Placental pericyte (primary cell): Measurements from ENCODE around the gene AMER1. TPM values are rescaled to one million over a fixed set of nuclear protein-coding genes. Genes with fewer than 3 reads are reported as not detected.

ENCODE experiments used
- small RNA-seq: library from RNA; depleted of rRNA; stranded (forward); fragments of <200 nt; gene quantifications from one replicate; pipeline ENCODE3, GENCODE V24; 2012; ENCODE audit warnings: low replicate concordance
- total RNA-seq: library from RNA; depleted of rRNA; stranded (reverse); fragments of >200 nt; gene quantifications from 2 replicates; pipeline ENCODE4 v1.2.3, GENCODE V29; 2012

The AMER1 gene
- 1.5 and 2.3 TPM in 2 replicates for total RNA-seq

DNA sequence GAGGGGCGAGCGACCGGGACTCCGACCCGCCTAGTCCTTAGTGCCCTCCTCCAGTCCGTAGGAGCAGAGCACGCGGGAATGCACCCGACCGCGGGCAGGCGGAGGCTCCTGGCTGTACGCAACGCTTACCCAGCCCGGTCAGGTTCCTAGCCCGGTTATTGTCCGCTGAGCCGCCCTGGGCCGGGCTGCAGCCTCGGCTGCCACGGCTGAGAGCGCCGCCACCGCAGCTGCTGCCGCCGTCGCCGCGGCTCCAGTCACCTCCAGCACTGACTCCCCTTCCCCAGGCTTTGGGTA is at the start of gene AMER1:
Gene AMER1, minus strand, starts transcription at position 268 of the 294 bp plus-strand sequence. CDS start 12,422 bp downstream, outside the sequence.

DNA sequence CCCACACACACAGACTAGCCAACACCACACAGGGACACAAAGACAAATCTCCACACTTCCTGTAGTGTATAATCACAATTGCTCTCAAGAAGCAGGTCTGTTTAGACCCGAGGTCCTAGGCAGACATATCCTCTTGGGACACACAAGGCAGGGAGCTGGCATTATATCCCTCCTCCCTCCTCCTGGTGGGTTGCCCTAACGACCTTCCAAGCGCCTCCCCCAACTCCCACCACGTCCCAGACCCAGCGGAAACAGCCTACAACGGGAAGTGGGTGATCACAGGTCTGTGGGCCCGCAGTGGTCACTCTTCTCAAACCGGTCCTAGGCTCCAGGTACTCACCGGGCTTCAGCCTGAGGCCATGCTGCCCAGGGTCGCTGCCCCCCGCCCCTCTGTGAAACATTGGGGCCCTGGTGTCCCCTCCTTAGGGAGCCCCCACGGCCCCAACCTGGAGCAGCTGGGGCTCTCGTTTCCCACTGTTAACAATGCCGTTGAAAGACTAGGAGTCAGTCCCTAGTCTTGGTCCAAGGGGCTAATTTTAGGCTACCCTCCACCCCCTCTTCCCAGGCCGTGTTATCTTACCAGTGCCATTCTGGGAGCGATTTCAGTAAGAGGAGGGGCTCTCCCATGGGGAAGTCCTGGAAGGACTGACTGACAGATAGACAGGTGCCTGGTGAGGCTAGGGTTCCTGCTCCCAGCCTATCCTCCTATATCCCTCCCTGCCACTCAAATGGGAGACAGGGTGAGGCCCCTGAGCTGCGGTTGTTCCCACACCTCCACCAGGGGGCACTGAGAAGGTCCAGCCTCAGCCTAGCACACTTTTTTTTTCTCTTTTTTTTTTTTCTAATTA is 24.8 kb upstream of the AMER1 start, which contains the start of gene ASB12:
Gene ASB12, minus strand, starts transcription at position 485 of the 848 bp plus-strand sequence. CDS start 4,957 bp downstream, outside the sequence.

Small RNAs within 50 kb of the gene (small RNA-seq; reads per million reads assigned to genes)
- gene RN7SL799P = not detected

Other genes with a start within 250 kb of the AMER1 start
- not detected in 2 replicates for gene ASB12, start 24.9 kb upstream of the AMER1 start, total RNA-seq
- not detected in 2 replicates for gene MTMR8, start 189.7 kb upstream of the AMER1 start, total RNA-seq